Smooth muscle cell (in vitro differentiated cells): ENCODE measurements around the gene HMCN2. TPM values are rescaled to one million over a fixed set of nuclear protein-coding genes. Genes with fewer than 3 reads are reported as not detected.

Experiments
- DNase-seq: peaks from one replicate; lab custom pipeline; 2025; ENCODE audit not compliant: unreplicated experiment; lab: John Stamatoyannopoulos, UW
- H2AFZ ChIP-seq: fragments of 200-600 bp; sonication (generic); 2 replicates; pipeline ENCODE4 v1.6.0; 2016; ENCODE audit warnings: antibody characterized with exemption, low read depth, mild to moderate bottlenecking
- H3F3A ChIP-seq: fragments of 200-600 bp; sonication (generic); 2 replicates; pipeline ENCODE4 v1.6.0; 2017; ENCODE audit warnings: antibody characterized with exemption, low read depth
- H3K27ac ChIP-seq: fragments of 200-600 bp; sonication (generic); 2 replicates; pipeline ENCODE4 v1.5.1; 2016; ENCODE audit warnings: low read depth, mild to moderate bottlenecking
- H3K27me3 ChIP-seq: fragments of 200-600 bp; sonication (generic); 2 replicates; pipeline ENCODE4 v1.6.1; 2016; ENCODE audit warnings: low read depth, mild to moderate bottlenecking
- H3K36me3 ChIP-seq: fragments of 200-600 bp; sonication (generic); 2 replicates; pipeline ENCODE4 v1.5.1; 2016; ENCODE audit warnings: low read depth
- H3K4me1 ChIP-seq: fragments of 200-600 bp; sonication (generic); 2 replicates; pipeline ENCODE4 v1.5.1; 2016; ENCODE audit warnings: low read depth
- H3K4me2 ChIP-seq: fragments of 200-600 bp; sonication (generic); 2 replicates; pipeline ENCODE4 v1.6.0; 2016; ENCODE audit warnings: mild to moderate bottlenecking
- H3K4me3 ChIP-seq: fragments of 200-600 bp; sonication (generic); 2 replicates; pipeline ENCODE4 v1.5.1; 2016; ENCODE audit warnings: mild to moderate bottlenecking
- H3K79me2 ChIP-seq: fragments of 200-600 bp; sonication (generic); 2 replicates; pipeline ENCODE4 v1.6.0; 2016; ENCODE audit warnings: low read depth, mild to moderate bottlenecking
- H3K9ac ChIP-seq: fragments of 200-600 bp; sonication (generic); 2 replicates; pipeline ENCODE4 v1.6.0; 2016; ENCODE audit warnings: low read depth
- H3K9me3 ChIP-seq: fragments of 200-600 bp; sonication (generic); replicated peaks from 2 replicates; pipeline ENCODE4 v1.5.1; 2016; ENCODE audit warnings: low read depth
- H4K20me1 ChIP-seq: fragments of 200-600 bp; sonication (generic); 2 replicates; pipeline ENCODE4 v1.6.0; 2016; ENCODE audit warnings: low read depth
- WGBS: methylation state at CpG from one replicate; pipeline ENCODE4 v1.1.7; 2016; ENCODE audit warnings: low lambda C conversion rate; 5-methylcytosine and 5-hydroxymethylcytosine counted together
- polyA plus RNA-seq: library from polyadenylated mRNA; unstranded; fragments of >200 nt; fragmentation: Nextera tagmentation; extraction: Ambion mirVana; gene quantifications from 2 replicates; pipeline ENCODE4 v1.2.1, GENCODE V29; 2016
- total RNA-seq: library from RNA; depleted of rRNA; stranded (reverse); fragments of >200 nt; gene quantifications from 2 replicates; pipeline ENCODE4 v1.2.3, GENCODE V29; 2014
- TF ChIP-seq, protein P1 (sequence below): fragments of 200-600 bp; sonication (generic); IDR thresholded peaks from 2 replicates; pipeline ENCODE4 v1.5.1; 2017; ENCODE audit warnings: borderline replicate concordance, mild to moderate bottlenecking, antibody characterized with exemption; ENCODE audit not compliant: insufficient read depth, poor library complexity, severe bottlenecking

Gene HMCN2
- under 0.01 and 1.3 TPM in 2 replicates for total RNA-seq
- 0.43 TPM in 1 of 2 replicates, not detected in the other for polyA plus RNA-seq

DNA sequence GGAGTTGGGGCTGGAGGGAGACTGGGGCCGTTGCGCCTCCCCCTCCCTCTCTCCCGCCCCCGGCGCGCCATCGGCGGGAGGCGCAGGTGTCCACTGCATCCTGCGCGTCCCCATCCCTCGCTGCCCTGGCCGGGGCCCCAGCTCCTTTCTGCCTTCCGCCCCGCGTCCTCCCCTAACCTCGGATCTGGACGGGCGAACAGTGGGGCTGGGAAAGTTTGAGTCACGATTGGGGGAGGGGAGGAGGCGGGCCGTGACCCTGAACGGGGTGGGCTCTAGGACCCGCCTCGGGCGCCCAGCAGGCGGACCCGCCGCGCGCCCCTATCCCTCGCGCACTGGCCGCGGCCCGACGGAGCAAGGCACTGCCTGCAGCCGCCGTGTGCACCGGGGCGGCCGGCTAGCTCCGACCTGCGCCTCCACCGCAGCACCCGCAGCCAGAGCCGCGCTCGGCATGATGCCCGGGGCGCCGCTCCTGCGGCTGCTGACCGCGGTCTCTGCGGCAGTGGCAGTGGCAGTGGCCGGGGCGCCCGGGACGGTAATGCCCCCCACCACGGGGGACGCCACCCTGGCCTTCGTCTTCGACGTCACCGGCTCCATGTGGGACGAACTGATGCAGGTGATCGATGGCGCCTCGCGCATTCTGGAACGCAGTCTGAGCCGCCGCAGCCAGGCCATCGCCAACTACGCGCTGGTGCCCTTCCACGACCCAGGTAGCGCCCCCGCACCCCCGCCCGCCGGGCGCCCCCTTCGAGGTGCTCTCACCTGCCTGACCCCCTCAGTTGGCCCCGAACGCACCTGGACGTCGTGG is at the start of gene HMCN2:
Gene HMCN2 (plus strand): TSS at position 330 of the 805 bp plus-strand sequence. CDS start 119 bp downstream, at position 449.
- Histone ChIP-seq H3K4me1 (peaks cover 3% of the 10 kb centered on the region), H3K36me3 (no peaks in the 10 kb centered on the region), H3K4me2 (peak within 1 kb of the TSS; percentile 80), H2AFZ (no peak within 1 kb of the TSS), H3K9ac (no peak within 1 kb of the TSS), H3K27me3 (peaks cover 54% of the 10 kb centered on the region), H3F3A (peaks cover 4% of the 10 kb centered on the region), H4K20me1 (no peaks in the 10 kb centered on the region), H3K79me2 (no peaks in the 10 kb centered on the region), H3K9me3 (no peaks in the 10 kb centered on the region), H3K4me3 (peak within 1 kb of the TSS; percentile 26), H3K27ac (no peak within 1 kb of the TSS)
- TF ChIP-seq, protein P1, sequence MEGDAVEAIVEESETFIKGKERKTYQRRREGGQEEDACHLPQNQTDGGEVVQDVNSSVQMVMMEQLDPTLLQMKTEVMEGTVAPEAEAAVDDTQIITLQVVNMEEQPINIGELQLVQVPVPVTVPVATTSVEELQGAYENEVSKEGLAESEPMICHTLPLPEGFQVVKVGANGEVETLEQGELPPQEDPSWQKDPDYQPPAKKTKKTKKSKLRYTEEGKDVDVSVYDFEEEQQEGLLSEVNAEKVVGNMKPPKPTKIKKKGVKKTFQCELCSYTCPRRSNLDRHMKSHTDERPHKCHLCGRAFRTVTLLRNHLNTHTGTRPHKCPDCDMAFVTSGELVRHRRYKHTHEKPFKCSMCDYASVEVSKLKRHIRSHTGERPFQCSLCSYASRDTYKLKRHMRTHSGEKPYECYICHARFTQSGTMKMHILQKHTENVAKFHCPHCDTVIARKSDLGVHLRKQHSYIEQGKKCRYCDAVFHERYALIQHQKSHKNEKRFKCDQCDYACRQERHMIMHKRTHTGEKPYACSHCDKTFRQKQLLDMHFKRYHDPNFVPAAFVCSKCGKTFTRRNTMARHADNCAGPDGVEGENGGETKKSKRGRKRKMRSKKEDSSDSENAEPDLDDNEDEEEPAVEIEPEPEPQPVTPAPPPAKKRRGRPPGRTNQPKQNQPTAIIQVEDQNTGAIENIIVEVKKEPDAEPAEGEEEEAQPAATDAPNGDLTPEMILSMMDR, result no peak
- WGBS, result under 1% methylated on average over 49 of the region's 89 CpGs
- no peak for DNase-seq

DNA sequence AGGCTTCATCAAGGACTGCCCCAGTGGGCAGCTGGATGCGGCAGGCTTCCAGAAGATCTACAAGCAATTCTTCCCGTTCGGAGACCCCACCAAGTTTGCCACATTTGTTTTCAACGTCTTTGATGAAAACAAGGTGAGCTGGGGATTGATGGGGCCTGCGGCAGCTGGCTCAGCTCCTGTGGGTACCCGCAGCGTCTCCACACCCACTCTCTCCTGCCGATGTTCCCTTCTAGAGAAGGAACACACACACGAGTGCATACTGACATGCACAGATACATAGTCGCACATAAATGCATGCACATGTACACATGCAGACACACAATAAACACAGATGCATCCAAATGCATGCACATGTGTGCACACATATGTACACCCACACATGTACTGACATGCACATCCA is 47.7 kb upstream of the HMCN2 start:
- Histone ChIP-seq H4K20me1 (peaks cover 79% of the 10 kb centered on the region), H3K4me3 (no peak overlapping the region), H3K9ac (no peak overlapping the region), H3F3A (no peaks in the 10 kb centered on the region), H3K79me2 (peaks cover 8% of the 10 kb centered on the region), H3K4me1 (peaks cover 4% of the 10 kb centered on the region), H3K36me3 (no peaks in the 10 kb centered on the region), H3K4me2 (no peak overlapping the region), H2AFZ (no peak overlapping the region), H3K27ac (no peak overlapping the region), H3K9me3 (no peaks in the 10 kb centered on the region), H3K27me3 (no peaks in the 10 kb centered on the region)
- 98% methylated on average over 10 of the region's 10 CpGs for WGBS
- no peak for DNase-seq
- TF ChIP-seq, protein P1, result no peak

DNA sequence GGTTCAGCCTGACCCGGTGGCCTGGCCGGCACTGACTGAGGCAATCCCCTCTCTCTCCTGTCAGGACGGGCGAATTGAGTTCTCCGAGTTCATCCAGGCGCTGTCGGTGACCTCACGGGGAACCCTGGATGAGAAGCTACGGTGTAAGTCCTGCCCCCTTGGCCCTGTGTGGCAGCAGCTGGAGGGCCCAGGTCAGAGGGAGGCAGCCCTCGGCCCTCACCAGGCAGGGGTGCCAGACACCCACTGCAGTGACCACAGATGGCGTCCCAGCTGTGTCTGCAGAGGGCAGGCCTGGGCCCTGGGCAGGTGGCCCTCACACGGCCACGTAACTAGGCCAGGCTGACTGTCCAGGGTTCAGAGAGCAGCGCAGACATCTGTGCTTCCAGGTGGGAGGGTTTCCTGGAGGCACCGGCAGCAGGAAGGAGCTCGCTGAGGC is 45.9 kb upstream of the HMCN2 start:
- Histone ChIP-seq H3K79me2 (peaks cover 5% of the 10 kb centered on the region), H3K4me3 (no peak overlapping the region), H3K4me1 (no peaks in the 10 kb centered on the region), H2AFZ (no peak overlapping the region), H3K9ac (no peak overlapping the region), H3F3A (no peaks in the 10 kb centered on the region), H3K9me3 (no peaks in the 10 kb centered on the region), H3K27ac (peak overlapping the region; percentile 19), H3K27me3 (no peaks in the 10 kb centered on the region), H4K20me1 (peaks cover 60% of the 10 kb centered on the region), H3K36me3 (no peaks in the 10 kb centered on the region), H3K4me2 (no peak overlapping the region)
- WGBS, result 94% methylated on average over 16 of the region's 16 CpGs
- DNase-seq, result no peak
- TF ChIP-seq, protein P1, result no peak
